ENCODE data around the gene ABCB9.

The ABCB9 gene

GRCh38 chr12:122984612-122985337 is 18.5 kb upstream of the ABCB9 start:
- DNase-seq: peak in 28 of 42 donors; percentile 27 to 70 (median 50)
- intact Hi-C loops (cut with DNase I): loop anchor here (5.0 kb wide), 1 partner anchor 253 kb away; no protein-coding TSS in a partner anchor

DNA sequence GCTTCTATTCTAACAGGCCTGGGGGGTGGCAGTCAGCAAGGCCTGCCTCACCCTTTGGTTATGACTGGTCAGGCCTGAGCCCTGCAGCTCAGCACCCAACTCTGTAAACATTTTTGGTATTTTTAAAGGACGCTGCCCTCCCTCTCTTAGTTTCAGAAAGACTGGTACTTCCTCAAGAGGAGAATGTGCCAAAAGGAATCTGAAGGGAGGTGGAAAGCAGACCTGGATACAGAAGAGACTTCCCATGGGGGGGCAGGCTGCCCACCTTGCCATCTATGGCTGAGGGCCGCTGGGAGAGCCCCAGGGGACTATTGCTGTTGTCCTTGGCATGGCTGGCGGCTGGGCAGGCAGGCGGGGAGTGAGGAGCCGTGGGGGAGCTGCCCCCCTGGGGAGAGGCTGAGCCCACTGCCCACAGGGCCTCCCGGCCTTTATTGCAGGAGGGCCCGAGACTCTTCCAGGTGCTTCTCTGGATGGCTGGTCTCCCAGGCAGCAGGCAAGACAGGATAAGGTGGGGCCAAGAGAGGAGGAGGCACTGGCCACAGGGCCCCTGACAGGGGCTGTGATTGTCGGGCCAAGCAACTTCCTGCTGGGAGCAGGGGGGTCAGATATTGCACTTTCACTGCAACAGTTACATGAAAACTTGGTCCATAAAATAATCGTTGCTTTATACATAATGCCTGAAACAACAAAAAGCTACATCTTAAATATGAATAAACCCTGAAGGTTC is 17.7 kb upstream of the ABCB9 start:
- DNase-seq: no peak
- intact Hi-C loops (cut with DNase I): loop anchor here (5.0 kb wide), 1 partner anchor 253 kb away; no protein-coding TSS in a partner anchor

GRCh38 chr12:122982963-122983788 is 16.9 kb upstream of the ABCB9 start:
- DNase-seq: no peak
- intact Hi-C loops (cut with DNase I): loop anchor here (5.0 kb wide), 1 partner anchor 254 kb away; no protein-coding TSS in a partner anchor

DNA sequence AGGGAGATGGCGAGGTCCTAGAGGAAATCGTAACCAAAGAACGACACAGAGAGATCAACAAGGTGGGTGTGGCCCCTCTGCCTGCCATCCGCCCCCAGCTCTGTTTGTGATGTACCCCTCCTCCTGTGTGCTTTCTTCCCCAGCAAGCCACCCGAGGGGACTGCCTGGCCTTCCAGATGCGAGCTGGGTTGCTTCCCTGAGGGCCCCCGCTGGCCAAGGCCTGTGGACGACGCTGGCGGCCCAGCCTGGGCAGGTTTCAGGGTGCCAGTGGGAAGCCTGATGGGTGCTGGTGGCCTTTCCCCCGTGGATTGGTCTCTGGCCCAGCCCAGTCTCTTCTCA is 16.2 kb upstream of the ABCB9 start:
- intact Hi-C loops (cut with DNase I): loop anchor here (5.0 kb wide), 1 partner anchor 255 kb away; no protein-coding TSS in a partner anchor
- DNase-seq: no peak

DNA sequence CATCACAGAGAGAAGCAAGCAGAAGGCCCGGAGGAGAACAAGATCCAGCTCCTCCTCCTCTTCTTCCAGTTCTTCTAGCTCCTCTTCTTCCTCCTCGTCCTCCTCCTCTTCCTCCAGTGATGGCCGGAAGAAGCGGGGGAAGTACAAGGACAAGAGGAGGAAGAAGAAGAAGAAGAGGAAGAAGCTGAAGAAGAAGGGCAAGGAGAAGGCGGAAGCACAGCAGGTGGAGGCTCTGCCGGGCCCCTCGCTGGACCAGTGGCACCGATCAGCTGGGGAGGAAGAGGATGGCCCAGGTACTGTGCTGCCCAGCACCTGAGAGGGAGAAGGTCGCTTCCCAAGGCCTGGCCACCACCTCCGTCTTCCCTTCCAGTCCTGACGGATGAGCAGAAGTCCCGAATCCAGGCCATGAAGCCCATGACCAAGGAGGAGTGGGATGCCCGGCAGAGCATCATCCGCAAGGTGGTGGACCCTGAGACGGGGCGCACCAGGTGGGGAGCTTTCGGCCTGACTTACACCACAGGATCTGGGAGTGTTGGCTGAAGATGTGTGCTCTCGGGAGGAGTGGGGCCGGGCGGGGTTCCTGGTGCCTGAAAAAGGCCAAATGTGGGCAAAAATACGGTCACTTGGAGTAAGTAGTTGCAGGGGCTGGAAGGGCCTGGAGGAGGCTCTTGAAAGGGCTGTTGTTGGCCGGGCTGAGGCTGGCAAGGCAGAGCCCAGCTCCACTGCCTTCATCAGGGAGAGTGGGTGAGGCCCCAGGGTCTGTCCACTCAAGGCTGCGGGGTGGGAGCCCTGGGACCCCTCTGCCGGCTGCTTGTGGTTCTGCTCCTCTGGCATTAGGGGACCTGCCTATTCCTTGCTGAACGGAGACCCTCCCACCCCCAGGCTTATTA is 15.6 kb upstream of the ABCB9 start:
- no peak for DNase-seq

GRCh38 chr12:122981036-122981471 is 14.8 kb upstream of the ABCB9 start:
- peak in 7 of 42 donors; percentile 30 to 60 (median 42) for DNase-seq
- intact Hi-C loops (cut with DNase I): loop anchor here (5.0 kb wide), 1 partner anchor 256 kb away; no protein-coding TSS in a partner anchor

More for the DNA sequence above, 15.6 kb upstream of the ABCB9 start:
- intact Hi-C loops (cut with DNase I): loop anchor here (5.0 kb wide), 1 partner anchor 255 kb away; no protein-coding TSS in a partner anchor

DNA sequence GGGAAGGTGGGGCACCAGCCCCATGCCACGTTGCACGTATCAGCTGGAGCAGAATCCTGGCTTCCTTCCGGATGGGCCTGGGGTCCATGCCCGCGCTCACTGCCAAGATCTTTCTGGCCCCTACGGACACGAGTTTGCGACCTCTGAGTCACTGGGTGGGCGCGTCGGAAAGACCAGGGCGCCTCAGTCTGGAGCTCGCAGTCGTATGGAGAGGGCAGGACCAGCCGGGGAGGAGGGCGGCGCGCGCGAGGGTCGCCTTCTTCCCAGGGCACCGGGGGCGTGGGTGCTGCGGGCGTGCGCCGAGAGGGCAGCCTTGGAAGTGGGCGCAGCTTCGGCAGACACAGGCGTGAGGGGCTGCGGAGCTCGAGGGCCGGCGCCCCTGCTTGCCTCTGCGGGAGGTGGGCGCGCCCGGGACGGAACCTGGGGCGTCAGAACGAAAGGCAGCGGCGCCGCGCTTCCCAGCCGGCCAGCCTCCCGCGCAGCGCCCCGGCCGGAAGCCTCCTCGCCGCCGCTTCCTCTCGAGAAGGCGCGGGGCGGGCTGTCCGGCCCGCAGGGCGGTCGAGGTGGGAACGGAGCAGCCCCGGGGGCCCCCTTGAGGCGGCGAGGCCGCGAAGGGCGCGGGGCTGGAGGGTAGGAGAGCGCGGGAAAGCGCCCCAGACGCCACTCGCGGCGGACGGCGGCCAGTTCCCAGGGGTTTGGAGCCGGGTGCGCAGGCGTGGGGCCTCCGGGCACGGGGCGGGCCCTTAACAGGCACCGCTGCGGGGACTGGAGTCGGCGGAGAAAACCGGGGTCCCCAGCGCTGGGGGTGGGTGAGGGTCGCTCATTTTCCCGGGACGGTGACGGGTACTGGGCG is 14.1 kb upstream of the ABCB9 start, which contains the start of gene ARL6IP4:
Gene ARL6IP4 (plus strand): TSS at position 499 of the 853 bp plus-strand sequence. CDS start 459 bp downstream, outside the sequence.
- intact Hi-C loops (cut with DNase I): loop anchor here (5.0 kb wide), 1 partner anchor 257 kb away; no protein-coding TSS in a partner anchor
- peak in 38 of 42 donors; percentile 47 to 83 (median 72) for DNase-seq

DNA sequence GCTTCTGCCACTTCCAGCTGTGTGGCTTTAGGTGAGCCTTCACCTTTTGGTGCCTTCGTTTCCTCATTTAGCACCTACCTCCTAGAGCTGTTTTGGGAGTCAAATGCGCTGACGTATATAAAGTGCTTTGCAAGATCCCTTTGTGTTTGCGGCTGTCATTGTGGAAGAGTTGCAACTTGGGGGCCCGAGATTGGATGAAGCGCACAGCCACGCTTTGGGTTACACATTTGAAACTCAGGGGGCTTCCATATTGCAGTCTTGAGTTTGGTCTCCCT is 13.6 kb upstream of the ABCB9 start:
- DNase-seq: no peak
- intact Hi-C loops (cut with DNase I): loop anchor here (5.0 kb wide), 1 partner anchor 257 kb away; no protein-coding TSS in a partner anchor

GRCh38 chr12:122979001-122979907 is 13.0 kb upstream of the ABCB9 start:
- intact Hi-C loops (cut with DNase I): no loop called here
- no peak for DNase-seq

- intact Hi-C loops (cut with DNase I): no loop called here
- DNase-seq: no peak
Measured at GRCh38 chr12:122978507-122978955, 12.3 kb upstream of the ABCB9 start.

GRCh38 chr12:122977655-122978392 is 11.6 kb upstream of the ABCB9 start:
- DNase-seq: no peak
- intact Hi-C loops (cut with DNase I): no loop called here

- intact Hi-C loops (cut with DNase I): no loop called here
Measured at GRCh38 chr12:122977153-122977552, 10.9 kb upstream of the ABCB9 start.

GRCh38 chr12:122976648-122976975 is 10.3 kb upstream of the ABCB9 start:
- intact Hi-C loops (cut with DNase I): no loop called here
- no peak for DNase-seq

More at GRCh38 chr12:122977153-122977552, 10.9 kb upstream of the ABCB9 start:
- no peak for DNase-seq

GRCh38 chr12:122975790-122976647 is 9.8 kb upstream of the ABCB9 start:
- DNase-seq: no peak
- intact Hi-C loops (cut with DNase I): no loop called here

All from head of caudate nucleus (tissue), 42 donors.